IPS-11a (cell line): ENCODE data around the gene ALPL.

ENCODE experiments used
- H3K4me3 ChIP-seq: one replicate; pipeline ENCODE4 v1.5.1; 2013; ENCODE audit warnings: low read depth, low read length, control low read depth

ALPL gene

DNA sequence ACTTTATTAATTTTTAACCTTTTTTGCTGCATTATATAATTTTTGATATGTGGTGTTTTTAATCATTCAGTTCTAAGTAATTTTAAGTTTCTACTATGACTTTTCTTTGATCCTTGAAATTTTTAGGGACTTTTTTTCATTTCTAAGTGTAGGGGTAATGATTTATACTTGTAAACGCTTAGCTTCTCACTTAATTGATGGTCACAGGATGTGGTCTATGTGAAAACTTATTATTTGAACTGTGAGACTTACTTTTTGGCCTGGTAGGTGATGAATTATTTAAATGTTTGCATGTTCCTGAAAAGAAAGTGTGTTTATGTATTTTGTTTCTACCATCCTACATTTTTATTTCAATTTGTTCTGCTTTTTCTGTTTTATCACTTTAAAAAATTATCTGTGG is 17.2 kb downstream of the ALPL start:
- no peak overlapping the region for H3K4me3 ChIP-seq

DNA sequence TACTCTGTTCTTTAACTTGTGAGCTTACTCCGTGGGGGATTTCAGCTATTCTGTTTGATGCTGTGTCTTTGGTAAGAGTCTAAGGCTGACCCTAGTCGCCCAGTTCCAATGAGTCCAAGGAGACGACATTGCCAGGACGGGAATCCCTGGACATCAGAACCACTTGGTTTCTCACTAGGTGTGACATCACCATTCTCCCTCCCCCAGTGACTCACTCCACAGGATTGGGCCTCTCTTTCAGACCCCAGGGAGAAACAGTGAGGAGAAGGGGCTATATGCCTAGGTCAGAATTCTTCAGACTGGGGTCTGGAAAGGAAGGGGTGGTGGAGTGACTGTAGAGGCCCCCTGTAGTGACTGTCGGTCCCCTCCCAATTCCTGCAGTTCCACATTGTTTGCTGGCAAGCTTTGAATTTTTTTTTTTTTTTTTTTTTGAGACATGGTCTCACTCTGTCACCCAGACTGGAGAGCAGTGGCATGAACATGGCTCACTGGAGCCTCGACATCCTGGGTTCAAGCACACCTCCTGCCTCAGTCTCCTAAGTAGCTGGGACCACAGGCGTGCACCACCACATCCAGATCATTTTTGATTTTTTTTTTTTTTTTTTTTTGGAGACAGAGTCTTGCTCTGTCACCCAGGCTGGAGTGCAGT is 21.3 kb downstream of the ALPL start:
- no peak overlapping the region for H3K4me3 ChIP-seq

DNA sequence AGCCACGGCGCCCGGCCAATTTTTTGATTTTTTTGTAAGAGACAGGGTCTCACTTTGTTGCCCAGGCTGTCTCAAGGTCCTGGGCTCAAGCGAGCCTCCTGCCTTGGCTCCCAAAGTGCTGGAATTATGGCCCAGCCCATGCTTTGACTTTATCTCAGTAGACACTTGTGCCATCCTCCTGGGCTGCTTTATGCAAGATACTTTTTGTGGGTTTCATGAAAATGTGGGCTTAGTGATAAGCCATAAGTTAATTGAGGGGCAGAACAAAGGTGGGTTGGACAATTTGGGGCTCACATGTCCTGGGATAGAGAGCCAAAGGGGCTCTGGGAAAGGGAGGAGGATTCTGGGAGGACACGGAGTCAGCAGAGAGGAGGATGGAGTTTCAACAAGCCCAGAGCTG is 22.0 kb downstream of the ALPL start:
- no peak overlapping the region for H3K4me3 ChIP-seq

DNA sequence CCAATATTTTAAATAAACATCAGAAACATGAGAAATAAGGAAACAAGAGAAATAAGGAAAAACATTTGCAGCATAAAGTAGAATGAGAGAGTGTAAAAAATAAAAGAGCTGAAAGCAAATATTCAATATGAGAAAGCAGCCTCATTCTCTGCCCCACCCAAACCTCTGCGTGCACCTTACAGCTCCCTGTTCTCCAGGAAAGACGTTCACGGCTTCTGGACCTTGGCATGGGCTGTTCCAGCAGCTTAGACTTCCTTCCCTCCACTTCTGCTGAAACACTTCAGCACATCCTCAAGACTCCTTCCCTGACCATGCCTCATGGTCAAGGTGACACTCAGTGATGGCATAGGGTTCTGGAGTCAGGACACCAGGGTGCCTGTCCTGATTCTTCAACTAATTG is 23.3 kb downstream of the ALPL start:
- H3K4me3 ChIP-seq, result no peak overlapping the region

DNA sequence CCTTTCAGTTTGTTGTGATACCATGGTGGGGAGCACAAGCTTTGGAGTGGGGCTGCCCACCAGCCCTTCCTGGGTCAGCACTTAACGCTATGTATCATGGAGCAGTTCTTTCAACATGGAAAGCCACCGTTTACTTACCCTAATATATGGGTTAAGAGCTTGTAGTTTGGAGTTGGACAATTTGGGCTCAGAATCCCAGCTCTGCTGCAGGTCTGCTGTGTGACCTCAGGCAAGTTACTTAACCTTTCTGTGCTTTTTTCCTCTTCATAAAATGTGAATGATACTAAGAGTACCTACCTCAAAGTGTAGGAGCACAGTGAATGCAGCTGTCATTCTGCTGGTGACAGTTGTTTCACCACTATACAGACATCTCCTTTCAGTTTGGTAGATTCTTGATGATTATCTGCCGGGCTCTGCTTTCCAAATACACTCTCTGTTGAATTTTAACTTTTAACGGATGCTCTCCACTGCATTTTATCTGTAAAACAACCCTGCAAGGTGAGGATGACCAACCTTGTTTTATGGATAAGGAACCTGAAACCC is 23.8 kb downstream of the ALPL start:
- H3K4me3 ChIP-seq, result no peak overlapping the region

DNA sequence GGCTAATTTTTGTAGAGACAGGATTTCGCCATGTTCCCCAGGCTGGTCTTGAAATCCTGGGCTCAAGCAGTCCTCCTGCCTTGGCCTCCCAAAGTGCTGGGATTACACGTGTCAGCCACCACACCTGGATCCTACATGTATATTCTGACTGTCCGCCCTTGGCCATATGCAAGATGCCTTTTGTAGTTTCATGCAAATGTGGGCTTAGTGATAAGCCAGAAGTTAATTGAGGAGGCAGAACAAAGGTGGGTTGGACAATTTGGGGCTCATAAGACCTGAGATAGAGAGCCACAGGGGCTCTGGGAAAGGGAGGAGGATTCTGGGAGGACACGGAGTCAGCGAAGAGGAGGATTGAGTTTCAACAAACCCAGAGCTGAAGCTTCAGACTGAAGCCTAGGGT is 24.9 kb downstream of the ALPL start:
- no peak overlapping the region for H3K4me3 ChIP-seq

DNA sequence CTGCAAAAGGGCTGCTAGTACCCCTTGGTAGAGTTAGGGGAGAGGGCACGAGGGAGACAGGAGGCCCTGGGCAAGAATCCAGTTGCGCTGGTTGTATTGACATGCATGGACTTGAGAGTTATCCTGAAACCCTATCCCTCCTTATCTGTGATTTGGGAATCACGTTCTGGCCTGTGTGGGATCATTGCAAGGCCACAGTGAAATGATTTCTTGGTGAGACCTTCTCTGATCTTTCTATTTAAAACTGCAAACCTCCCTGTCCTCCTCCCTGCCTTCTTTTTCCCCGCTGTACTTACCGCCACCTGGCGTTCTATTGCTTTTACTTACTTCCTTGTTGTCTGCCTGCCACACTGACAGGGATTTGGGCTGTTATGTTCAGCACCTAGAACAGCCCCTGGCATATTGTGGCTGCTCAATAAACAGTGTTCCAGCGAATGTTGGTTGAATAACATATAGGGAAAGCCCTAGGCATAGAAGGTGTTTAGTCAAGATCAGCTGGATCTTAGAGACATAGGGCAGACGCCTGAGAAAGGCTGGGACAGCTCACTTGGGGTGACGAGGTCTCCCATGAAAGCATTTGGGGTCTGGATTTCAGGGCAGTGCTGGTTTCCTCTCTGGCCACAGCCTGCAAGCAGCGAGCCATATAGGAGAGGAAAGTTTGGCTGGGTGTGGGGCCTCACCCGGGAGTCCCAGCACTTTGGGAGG is 25.6 kb downstream of the ALPL start:
- H3K4me3 ChIP-seq, result no peak overlapping the region

DNA sequence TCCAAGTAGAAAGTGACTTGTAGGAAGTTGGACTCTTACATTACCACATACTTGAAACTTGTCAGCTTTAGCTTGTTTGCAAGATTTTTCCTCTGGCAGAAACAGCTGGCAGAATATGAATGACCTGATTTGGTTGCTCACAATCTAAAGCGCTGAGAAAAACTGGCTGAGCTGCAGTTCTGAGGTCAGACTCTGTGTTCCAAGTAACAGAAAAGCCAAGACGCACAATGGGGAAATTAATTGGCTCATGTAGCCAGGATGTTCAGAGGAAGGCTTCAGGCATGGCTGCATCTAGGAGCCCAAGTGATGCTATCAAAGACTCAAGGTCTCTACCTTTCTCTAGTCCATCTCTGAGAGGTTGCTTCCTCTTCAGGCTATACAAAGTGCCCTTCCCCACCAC is 27.0 kb downstream of the ALPL start:
- H3K4me3 ChIP-seq, result no peak overlapping the region

DNA sequence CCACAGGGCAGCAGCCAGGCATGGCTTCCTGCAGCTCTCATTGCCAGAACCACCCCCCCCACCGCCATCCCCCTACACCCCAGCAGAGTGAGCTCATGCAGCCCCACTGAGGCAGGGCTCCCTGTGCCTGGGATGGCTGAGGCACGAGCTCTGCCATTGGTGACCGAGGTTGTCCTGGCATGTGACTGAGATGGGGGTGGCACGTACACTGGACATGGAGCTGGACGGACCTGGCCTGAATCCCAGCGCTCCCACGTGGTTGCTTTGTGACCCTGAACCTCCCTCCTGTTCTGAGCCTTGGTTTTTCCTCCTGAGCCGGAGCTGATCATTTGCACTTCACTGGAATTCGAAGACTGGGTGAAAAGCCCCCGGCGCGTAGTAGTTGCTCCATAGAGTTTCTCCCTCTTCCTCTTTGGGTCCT is 28.3 kb downstream of the ALPL start:
- H3K4me3 ChIP-seq, result no peak overlapping the region

DNA sequence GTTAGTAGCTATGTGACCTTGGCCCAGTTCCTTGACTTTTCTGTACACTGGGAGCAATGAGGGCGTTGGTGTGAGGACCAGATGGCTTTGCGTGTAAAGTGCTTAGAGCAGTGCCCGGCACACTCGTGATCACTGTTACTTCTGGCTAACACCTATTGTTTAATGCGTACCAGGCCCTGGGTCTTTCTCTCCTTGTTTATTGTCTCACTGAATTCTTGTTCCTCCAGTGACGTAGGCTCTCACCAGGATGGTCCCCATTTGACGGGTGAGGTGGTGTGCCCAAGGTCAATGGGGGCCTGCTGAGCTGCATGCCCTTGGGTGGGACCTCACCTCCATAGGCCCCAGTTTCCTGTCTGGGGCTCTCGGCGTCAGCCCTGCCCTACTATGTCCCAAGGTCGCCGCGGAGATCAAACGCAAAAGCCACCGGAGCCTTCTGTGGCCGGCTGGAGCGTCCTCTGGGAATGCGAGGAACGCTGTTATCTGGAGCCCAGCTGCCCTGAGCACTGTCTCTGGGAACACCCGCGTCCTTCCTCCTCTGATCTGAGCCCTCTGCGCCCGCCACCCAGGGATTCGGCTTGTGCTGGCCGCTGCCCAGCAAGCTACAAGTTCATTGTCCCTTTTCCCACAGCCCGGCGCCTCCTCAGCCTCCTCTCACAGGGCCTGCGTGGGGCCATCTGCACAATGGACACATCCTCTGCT is 28.9 kb downstream of the ALPL start:
- no peak overlapping the region for H3K4me3 ChIP-seq

DNA sequence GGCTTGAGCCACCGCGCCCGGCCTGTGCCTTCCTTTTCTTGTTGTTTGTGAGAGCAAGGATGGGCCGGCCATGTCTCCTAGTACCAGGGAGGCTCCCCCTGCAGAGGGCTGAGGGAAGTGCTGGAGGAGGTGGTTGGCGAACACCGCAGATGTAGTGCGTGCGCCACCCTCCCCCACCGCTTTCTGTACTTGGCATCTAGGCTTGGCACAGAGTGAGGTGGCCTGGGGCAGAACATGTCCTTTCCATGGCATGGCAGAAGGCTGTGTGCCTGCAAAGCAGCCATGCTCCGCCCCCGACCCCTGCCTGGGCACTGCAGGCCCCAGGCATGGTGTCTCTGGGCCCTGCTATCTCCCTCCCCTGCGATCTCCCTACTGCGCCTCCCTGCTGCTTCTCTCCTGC is 30.7 kb downstream of the ALPL start:
- H3K4me3 ChIP-seq, result no peak overlapping the region

DNA sequence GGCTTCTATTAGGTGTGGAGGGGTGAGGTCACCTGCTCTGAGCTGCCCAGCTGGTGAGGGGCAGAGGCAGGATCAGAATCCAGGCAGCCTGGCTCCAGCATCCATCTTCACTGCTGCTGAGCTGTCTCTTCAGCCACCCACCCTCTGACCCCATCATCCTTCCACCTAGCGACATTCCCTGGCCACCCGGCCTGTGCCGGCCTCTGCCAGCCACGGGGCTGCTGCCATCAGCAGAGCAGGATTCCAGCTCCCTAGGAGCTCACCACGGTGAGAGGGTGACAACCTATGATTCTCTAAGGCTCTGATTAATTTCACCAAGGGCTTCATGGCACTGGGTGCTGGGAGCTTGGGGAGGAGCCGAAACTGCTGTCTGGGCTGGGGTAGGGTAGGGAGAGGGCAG is 32.1 kb downstream of the ALPL start:
- no peak overlapping the region for H3K4me3 ChIP-seq

DNA sequence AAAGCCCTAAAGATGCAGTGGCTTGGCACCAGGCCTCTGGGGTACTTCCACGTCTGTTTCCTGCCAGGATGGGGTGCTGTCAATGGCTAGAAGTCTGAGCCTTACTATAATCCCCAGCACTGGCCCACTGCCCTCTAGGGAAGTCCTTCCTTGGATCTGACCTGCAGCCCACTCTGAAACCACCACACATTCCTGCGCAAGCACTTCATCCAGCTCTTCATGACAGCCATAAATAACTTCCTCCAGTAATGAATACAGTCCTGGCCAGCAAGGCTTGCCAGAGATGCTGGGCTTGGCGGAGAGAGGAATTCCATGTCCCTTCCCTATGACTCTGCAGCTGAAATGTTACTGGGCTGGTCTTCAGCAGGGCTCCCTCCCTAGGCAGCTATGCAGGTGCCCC is 32.6 kb downstream of the ALPL start:
- H3K4me3 ChIP-seq, result no peak overlapping the region

DNA sequence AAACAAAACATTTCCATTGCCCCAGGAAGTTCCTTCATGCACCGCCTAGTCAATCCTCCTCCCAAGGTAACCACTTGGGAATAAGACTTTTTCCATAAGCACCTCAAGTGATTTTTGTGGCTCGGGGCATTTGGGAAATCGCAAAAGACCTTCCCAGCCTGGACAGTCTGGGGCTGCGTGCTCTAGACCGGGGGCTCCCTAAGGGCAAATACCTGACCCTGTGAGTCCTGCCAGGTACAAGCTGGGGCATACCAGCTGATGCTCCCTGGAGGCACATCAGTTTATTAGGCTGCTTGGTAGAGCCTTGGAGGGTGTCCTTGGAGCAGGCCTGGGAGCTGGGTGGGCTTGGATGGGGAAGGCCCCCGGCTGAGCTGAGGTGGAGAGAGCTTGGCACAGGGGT is 34.4 kb downstream of the ALPL start:
- no peak overlapping the region for H3K4me3 ChIP-seq

DNA sequence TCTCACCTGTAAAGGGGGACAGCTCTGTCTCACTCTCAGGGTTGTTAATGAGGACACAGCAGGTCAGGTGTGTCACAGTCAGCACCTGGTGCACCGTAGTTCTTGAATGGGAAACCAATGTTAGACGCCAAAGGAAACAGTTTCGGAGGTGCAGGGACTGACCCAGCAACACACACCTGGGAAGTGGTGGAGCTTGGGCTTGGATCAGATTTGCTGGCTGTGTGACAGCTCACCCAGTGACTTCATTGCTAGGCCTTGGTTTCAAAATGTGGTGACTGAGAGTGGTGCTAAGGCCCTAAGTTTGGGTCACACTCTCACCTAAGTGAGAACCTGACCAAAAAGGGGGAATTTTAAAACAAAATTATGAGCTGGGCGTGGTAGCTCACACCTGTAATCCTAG is 34.9 kb downstream of the ALPL start:
- no peak overlapping the region for H3K4me3 ChIP-seq

DNA sequence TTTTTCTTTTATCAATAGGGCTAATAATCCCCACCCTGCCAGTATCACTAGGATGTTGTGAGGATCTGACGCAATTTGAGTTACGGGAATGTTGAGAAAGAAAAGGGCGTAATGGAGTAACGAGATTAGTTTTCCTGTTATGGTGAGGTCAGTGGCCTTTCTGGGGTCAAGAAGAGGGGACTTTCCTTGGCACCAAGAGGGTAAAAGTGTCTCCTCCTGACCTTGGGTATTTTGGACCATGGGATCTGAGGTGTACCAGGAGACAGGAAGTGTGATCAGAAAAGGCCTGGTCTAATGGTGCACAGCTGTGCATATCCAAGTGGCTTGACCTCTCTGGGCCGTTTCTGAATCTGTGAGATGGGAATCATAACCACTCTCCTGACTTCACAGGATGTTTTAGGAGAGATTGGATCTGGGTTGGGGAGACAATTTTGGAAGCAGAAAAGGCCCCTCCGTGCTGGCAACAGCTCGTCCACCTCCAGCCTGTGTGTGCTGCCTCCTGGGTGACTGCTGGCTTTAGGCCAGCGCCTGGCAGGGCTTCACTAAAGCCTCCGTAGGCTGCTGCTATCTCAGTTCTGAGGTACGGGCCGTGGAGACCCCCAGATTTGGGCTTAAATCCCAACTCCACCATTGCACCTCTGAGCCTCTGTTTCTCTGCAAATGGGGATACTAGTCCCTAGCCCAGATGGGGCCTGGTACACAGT is 37.1 kb downstream of the ALPL start:
- no peak overlapping the region for H3K4me3 ChIP-seq

DNA sequence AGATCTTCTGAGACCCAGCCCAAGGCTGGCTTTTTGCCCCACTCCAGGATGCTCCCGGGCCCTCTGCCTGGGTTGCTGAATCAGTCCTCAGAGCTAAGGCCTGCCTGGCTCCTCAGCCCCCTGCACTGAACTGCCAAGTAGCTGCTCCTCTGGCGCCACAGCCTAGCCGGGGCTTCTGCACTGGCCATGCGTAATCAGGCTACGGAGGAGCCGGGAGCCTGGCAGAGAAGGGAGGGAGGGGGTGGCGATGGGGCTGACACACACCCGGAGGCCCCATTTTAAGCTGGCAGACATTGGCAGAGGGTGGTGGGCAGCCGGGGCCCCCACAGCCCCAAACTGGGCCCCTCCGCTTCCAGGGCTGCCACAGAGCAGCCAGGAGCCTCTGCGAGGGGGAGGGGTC is 38.7 kb downstream of the ALPL start:
- no peak overlapping the region for H3K4me3 ChIP-seq

DNA sequence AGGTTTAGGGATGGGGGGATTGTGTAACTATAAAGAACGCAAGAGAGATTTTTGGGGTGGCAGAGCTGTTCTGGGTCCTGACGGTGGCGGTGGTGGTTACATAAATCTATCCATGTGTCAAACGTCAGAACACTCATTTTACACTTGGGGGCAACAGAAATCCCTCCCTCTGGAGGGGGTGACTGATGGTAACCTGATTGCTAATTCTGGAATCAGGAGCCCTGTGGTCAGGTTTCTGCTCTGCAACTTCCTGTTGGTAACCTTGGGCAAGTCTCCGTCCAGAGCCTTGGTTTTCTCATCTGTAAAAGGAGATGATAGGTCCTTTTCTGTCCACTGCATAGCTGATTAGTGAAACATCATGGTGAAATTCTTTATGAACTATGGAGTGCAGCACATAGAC is 40.9 kb downstream of the ALPL start:
- H3K4me3 ChIP-seq, result no peak overlapping the region

DNA sequence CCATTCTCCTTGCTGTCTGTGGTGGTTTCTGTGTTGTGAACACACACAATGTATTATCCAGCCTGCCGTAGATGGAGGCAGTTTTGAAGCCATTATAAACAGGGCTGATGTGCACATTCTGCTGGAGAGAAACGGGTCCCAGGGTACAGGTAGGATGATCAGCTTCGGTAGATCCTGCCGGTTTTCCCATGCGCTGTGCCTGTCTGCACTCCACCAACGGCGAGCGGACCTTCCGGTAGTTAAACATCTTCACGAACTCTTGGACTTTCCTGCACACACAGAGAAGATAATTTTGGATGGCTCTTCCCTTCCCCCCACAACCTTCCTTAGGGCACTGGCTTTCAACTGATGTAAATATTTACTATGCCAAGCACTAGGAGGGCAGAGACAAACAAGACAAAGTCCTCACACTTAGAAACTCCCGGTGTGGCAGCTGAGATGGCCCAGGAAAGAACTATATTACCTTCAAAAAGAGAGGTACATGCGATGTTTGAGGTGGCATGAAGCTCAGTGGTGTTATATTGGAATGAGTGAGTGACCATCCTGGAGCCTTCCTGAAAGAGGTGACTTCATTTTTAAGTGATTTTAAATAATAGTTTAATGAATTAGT is 41.7 kb downstream of the ALPL start:
- no peak overlapping the region for H3K4me3 ChIP-seq

DNA sequence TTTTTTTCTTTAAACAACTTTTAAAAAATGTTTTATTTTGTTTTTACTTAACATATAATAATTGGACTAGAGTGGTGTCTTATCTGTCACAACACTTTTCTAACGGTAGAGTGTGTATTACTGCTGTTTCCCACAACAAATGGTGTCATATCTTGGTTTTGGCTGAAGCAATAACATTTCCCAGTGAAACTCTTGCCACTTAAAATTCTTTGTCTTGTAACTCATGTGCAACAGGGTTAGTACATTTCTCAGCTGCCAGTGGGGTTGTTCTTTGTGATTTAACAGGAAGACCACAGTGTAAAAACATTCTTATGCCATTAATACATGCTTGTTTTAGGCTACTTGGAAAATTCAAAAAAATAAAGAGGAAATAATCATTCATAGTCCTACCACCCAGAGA is 43.5 kb downstream of the ALPL start:
- no peak overlapping the region for H3K4me3 ChIP-seq
